GM23248 (cell line): ENCODE results near the gene ANKRD6. TPM values are rescaled to one million over a fixed set of nuclear protein-coding genes. Genes with fewer than 3 reads are reported as not detected.

ENCODE experiments used
- DNase-seq: peaks from one replicate; pipeline ENCODE4 v3.0.0-alpha.2; 2015
- H2AFZ ChIP-seq: fragments of 200-600 bp; sonication (generic); 2 replicates; pipeline ENCODE4 v1.6.1; 2016; ENCODE audit warnings: antibody characterized with exemption
- H3F3A ChIP-seq: fragments of 200-600 bp; sonication (generic); 2 replicates; pipeline ENCODE4 v1.6.1; 2016; ENCODE audit warnings: mild to moderate bottlenecking, antibody characterized with exemption, mixed run types; ENCODE audit not compliant: insufficient read depth
- H3K27ac ChIP-seq: fragments of 200-600 bp; sonication (generic); 2 replicates; pipeline ENCODE4 v1.5.1; 2016; ENCODE audit warnings: mild to moderate bottlenecking
- H3K27me3 ChIP-seq: fragments of 200-600 bp; sonication (generic); replicated peaks from 2 replicates; pipeline ENCODE4 v1.6.1; 2016; ENCODE audit warnings: mild to moderate bottlenecking; ENCODE audit not compliant: insufficient read depth
- H3K36me3 ChIP-seq: fragments of 200-600 bp; sonication (generic); 2 replicates; pipeline ENCODE4 v1.6.1; 2016; ENCODE audit warnings: low read depth, mild to moderate bottlenecking
- H3K4me1 ChIP-seq: fragments of 200-600 bp; sonication (generic); 2 replicates; pipeline ENCODE4 v1.6.1; 2016; ENCODE audit warnings: mild to moderate bottlenecking; ENCODE audit not compliant: insufficient read depth
- H3K4me2 ChIP-seq: fragments of 200-600 bp; sonication (generic); one replicate; pipeline ENCODE4 v1.6.1; 2016; ENCODE audit warnings: mild to moderate bottlenecking; ENCODE audit not compliant: unreplicated experiment
- H3K4me3 ChIP-seq: fragments of 200-600 bp; sonication (generic); 2 replicates; pipeline ENCODE4 v1.5.1; 2016; ENCODE audit warnings: mild to moderate bottlenecking
- H3K79me2 ChIP-seq: fragments of 200-600 bp; sonication (generic); 2 replicates; pipeline ENCODE4 v1.6.1; 2016; ENCODE audit warnings: mild to moderate bottlenecking; ENCODE audit not compliant: insufficient read depth
- H3K9ac ChIP-seq: fragments of 200-600 bp; sonication (generic); 2 replicates; pipeline ENCODE4 v1.6.1; 2016; ENCODE audit warnings: mild to moderate bottlenecking
- H3K9me2 ChIP-seq: fragments of 200-600 bp; sonication (generic); 2 replicates; pipeline ENCODE4 v1.6.1; 2016; ENCODE audit warnings: mixed run types, mild to moderate bottlenecking, moderate library complexity; ENCODE audit not compliant: insufficient read depth
- H3K9me3 ChIP-seq: fragments of 200-600 bp; sonication (generic); one replicate; pipeline ENCODE4 v1.6.1; 2017; ENCODE audit warnings: low read depth
- H4K20me1 ChIP-seq: fragments of 200-600 bp; sonication (generic); 2 replicates; pipeline ENCODE4 v1.6.0; 2016; ENCODE audit not compliant: insufficient read depth
- EZH2 ChIP-seq: fragments of 200-600 bp; sonication (generic); IDR thresholded peaks from 2 replicates; pipeline ENCODE4 v1.6.1; 2018; ENCODE audit warnings: antibody characterized with exemption, mild to moderate bottlenecking; ENCODE audit not compliant: insufficient read depth, poor library complexity, severe bottlenecking
- EZH2phosphoT487 ChIP-seq: fragments of 200-600 bp; sonication (generic); IDR thresholded peaks from 2 replicates; pipeline ENCODE4 v1.6.1; 2018; ENCODE audit warnings: antibody characterized with exemption, moderate library complexity, mild to moderate bottlenecking, low read depth; ENCODE audit not compliant: insufficient read depth
- WGBS, 2 experiments: methylation state at CpG; one replicate each; pipeline ENCODE4 v1.1.6; 2015 to 2017; ENCODE audit warnings: low lambda C conversion rate in 2 of 2, low coverage in 1 of 2; ENCODE audit errors: missing lambda C conversion rate in 2 of 2; 5-methylcytosine and 5-hydroxymethylcytosine counted together
- in situ Hi-C: fragments of 300-500 bp; cut with MboI; formaldehyde crosslinking; loops from 2 replicates; pipeline ENCODE4 v1.15.0; 2020
- polyA plus RNA-seq: library from polyadenylated mRNA; unstranded; fragments of >200 nt; fragmentation: Nextera tagmentation; extraction: Ambion mirVana; gene quantifications from 2 replicates; pipeline ENCODE4 v1.2.1, GENCODE V29; 2016
- total RNA-seq: library from RNA; depleted of rRNA; stranded (reverse); fragments of >200 nt; shearing (Covaris generic); gene quantifications from 2 replicates; pipeline ENCODE4 v1.2.3, GENCODE V29; 2014

Gene ANKRD6
- total and polyA plus RNA-seq, 2 experiments from 2014 or later, result 0.54 to 12.4 TPM

- Histone ChIP-seq H3K36me3 (no peaks in the 10 kb centered on the region), H3K4me3 (no peak overlapping the region), H3K9me3 (no peaks in the 10 kb centered on the region), H3K4me1 (no peaks in the 10 kb centered on the region), H3K9ac (no peak overlapping the region), H2AFZ (no peak overlapping the region), H3K79me2 (no peaks in the 10 kb centered on the region), H3K9me2 (no peaks in the 10 kb centered on the region), H4K20me1 (no peaks in the 10 kb centered on the region), H3K27ac (no peak overlapping the region), H3K4me2 (no peak overlapping the region), H3K27me3 (no peaks in the 10 kb centered on the region), H3F3A (no peaks in the 10 kb centered on the region)
- 65 to 72% methylated on average over 1 of the region's 1 CpG for WGBS, 2 experiments
- in situ Hi-C loops, result no loop called here
- DNase-seq, result no peak
- TF ChIP-seq EZH2 (no peak), EZH2phosphoT487 (no peak)
Measured at GRCh38 chr6:89449193-89449592, 16.2 kb downstream of the ANKRD6 start.

- no peak overlapping the region for H2AFZ ChIP-seq
- no peak overlapping the region for H3K4me2 ChIP-seq
- TF ChIP-seq EZH2, result no peak
- TF ChIP-seq EZH2phosphoT487, result no peak
- H3K9ac ChIP-seq, result no peak overlapping the region
- no peaks in the 10 kb centered on the region for H3K79me2 ChIP-seq
- H3K9me3 ChIP-seq, result no peaks in the 10 kb centered on the region
- H3K4me3 ChIP-seq, result no peak overlapping the region
- H3K4me1 ChIP-seq, result no peaks in the 10 kb centered on the region
- H3F3A ChIP-seq, result no peaks in the 10 kb centered on the region
- no peak for DNase-seq
- H3K9me2 ChIP-seq, result no peaks in the 10 kb centered on the region
- no peaks in the 10 kb centered on the region for H3K36me3 ChIP-seq
- H3K27me3 ChIP-seq, result no peaks in the 10 kb centered on the region
- no peak overlapping the region for H3K27ac ChIP-seq
- 65 to 78% methylated on average over 1 of the region's 1 CpG for WGBS, 2 experiments
- no peaks in the 10 kb centered on the region for H4K20me1 ChIP-seq
- in situ Hi-C loops, result no loop called here
Measured at GRCh38 chr6:89452281-89452680, 19.3 kb downstream of the ANKRD6 start.

- no peaks in the 10 kb centered on the region for H3F3A ChIP-seq
- no peaks in the 10 kb centered on the region for H3K36me3 ChIP-seq
- in situ Hi-C loops, result no loop called here
- no peaks in the 10 kb centered on the region for H3K4me1 ChIP-seq
- WGBS, 2 experiments, result 45 to 49% methylated on average over 2 of the region's 2 CpGs
- H3K4me3 ChIP-seq, result no peak overlapping the region
- no peak for DNase-seq
- H3K27ac ChIP-seq, result no peak overlapping the region
- no peaks in the 10 kb centered on the region for H3K9me3 ChIP-seq
- no peaks in the 10 kb centered on the region for H3K27me3 ChIP-seq
- no peak overlapping the region for H3K9ac ChIP-seq
- no peak overlapping the region for H2AFZ ChIP-seq
- TF ChIP-seq EZH2phosphoT487 (no peak), EZH2 (no peak)
- H4K20me1 ChIP-seq, result no peaks in the 10 kb centered on the region
- no peak overlapping the region for H3K4me2 ChIP-seq
- H3K79me2 ChIP-seq, result no peaks in the 10 kb centered on the region
- H3K9me2 ChIP-seq, result no peaks in the 10 kb centered on the region
Measured at GRCh38 chr6:89454300-89454699, 21.3 kb downstream of the ANKRD6 start.

- Histone ChIP-seq H3K27ac (no peak overlapping the region), H3K9ac (no peak overlapping the region), H4K20me1 (no peaks in the 10 kb centered on the region), H2AFZ (no peak overlapping the region), H3K4me3 (no peak overlapping the region), H3F3A (no peaks in the 10 kb centered on the region), H3K9me2 (no peaks in the 10 kb centered on the region), H3K27me3 (no peaks in the 10 kb centered on the region), H3K4me1 (no peaks in the 10 kb centered on the region), H3K79me2 (no peaks in the 10 kb centered on the region), H3K4me2 (no peak overlapping the region), H3K9me3 (no peaks in the 10 kb centered on the region), H3K36me3 (no peaks in the 10 kb centered on the region)
- DNase-seq, result peak; percentile 6
- in situ Hi-C loops, result no loop called here
- 63 to 64% methylated on average over 5 of the region's 5 CpGs for WGBS, 2 experiments
- TF ChIP-seq EZH2 (no peak), EZH2phosphoT487 (no peak)
Measured at GRCh38 chr6:89458704-89459103, 25.8 kb downstream of the ANKRD6 start.

- no peaks in the 10 kb centered on the region for H3F3A ChIP-seq
- H3K36me3 ChIP-seq, result no peaks in the 10 kb centered on the region
- no peaks in the 10 kb centered on the region for H4K20me1 ChIP-seq
- no peak for TF ChIP-seq EZH2phosphoT487
- no peak for TF ChIP-seq EZH2
- no peak overlapping the region for H3K9ac ChIP-seq
- no peaks in the 10 kb centered on the region for H3K9me2 ChIP-seq
- no peaks in the 10 kb centered on the region for H3K9me3 ChIP-seq
- H3K4me1 ChIP-seq, result no peaks in the 10 kb centered on the region
- no peaks in the 10 kb centered on the region for H3K79me2 ChIP-seq
- no peak for DNase-seq
- no peak overlapping the region for H3K4me3 ChIP-seq
- in situ Hi-C loops, result no loop called here
- WGBS, 2 experiments, result 75 to 81% methylated on average over 1 of the region's 1 CpG
- no peaks in the 10 kb centered on the region for H3K27me3 ChIP-seq
- no peak overlapping the region for H3K27ac ChIP-seq
- no peak overlapping the region for H2AFZ ChIP-seq
- H3K4me2 ChIP-seq, result no peak overlapping the region
Measured at GRCh38 chr6:89459501-89459900, 26.5 kb downstream of the ANKRD6 start.
